CD4-positive, alpha-beta T cell (primary cell): ENCODE results near the gene FRMD4B. TPM values are rescaled to one million over a fixed set of nuclear protein-coding genes. Genes with fewer than 3 reads are reported as not detected.

Experiments
- ATAC-seq: fragments of 200-7000 bp; cut with Tn5 transposase; one replicate; pipeline ENCODE4 v1.10.0; 2022; ENCODE audit warnings: mild to moderate bottlenecking; ENCODE audit not compliant: poor library complexity
- CTCF ChIA-PET: fragments of 350-600 bp; sonication (Branson Sonifier 250); formaldehyde crosslinking; loops from one replicate; lab custom pipeline; 2021; ENCODE audit warnings: antibody characterized with exemption, inconsistent platforms; lab: Charles Lee
- POLR2A ChIA-PET: fragments of 350-600 bp; sonication (Branson Sonifier 250); formaldehyde crosslinking; loops from one replicate; lab custom pipeline; 2021; ENCODE audit warnings: antibody characterized with exemption, inconsistent platforms; lab: Charles Lee
- DNase-seq, 14 experiments: peaks; one replicate each; pipeline ENCODE4 v3.0.0-alpha.2; 2013 to 2020; ENCODE audit warnings: mixed read lengths in 2 of 14
- H3K27ac ChIP-seq, 2 donors: one replicate each; pipeline versions ENCODE4 v1.5.1 to v1.7.0; 2013; ENCODE audit warnings: low read length in 2 of 2, low read depth in 1 of 2, mild to moderate bottlenecking in 1 of 2
- H3K27me3 ChIP-seq, 2 experiments: 1 replicate in 1 of 2; 2 replicates in 1 of 2; pipeline versions ENCODE4 v1.6.1 to v1.7.0; 2013; ENCODE audit warnings: low read length in 2 of 2, control low read depth in 1 of 2, mild to moderate bottlenecking in 1 of 2, moderate library complexity in 1 of 2; ENCODE audit not compliant: insufficient read depth in 2 of 2, control insufficient read depth in 1 of 2
- H3K36me3 ChIP-seq: one replicate; pipeline ENCODE4 v1.6.1; 2013; ENCODE audit warnings: low read length, control low read depth; ENCODE audit not compliant: insufficient read depth
- H3K4me1 ChIP-seq: one replicate; pipeline ENCODE4 v1.6.1; 2013; ENCODE audit warnings: low read length, control low read depth; ENCODE audit not compliant: insufficient read depth
- H3K4me3 ChIP-seq: one replicate; pipeline ENCODE4 v1.5.1; 2013; ENCODE audit warnings: mild to moderate bottlenecking, low read length, moderate library complexity
- H3K9me3 ChIP-seq, 2 experiments: 1 replicate in 1 of 2; 2 replicates in 1 of 2; pipeline versions ENCODE4 v1.6.1 to v1.7.0; 2013; ENCODE audit warnings: low read length in 2 of 2, mild to moderate bottlenecking in 2 of 2, control low read depth in 1 of 2, moderate library complexity in 1 of 2; ENCODE audit not compliant: control insufficient read depth in 1 of 2, insufficient read depth in 1 of 2
- H3K27ac Mint-ChIP-seq: one replicate; pipeline ENCODE4 v1.8.0; 2020; ENCODE audit warnings: mixed read lengths
- H3K27me3 Mint-ChIP-seq: one replicate; pipeline ENCODE4 v1.8.0; 2021; ENCODE audit warnings: mixed read lengths
- H3K36me3 Mint-ChIP-seq: one replicate; pipeline ENCODE4 v1.8.0; 2021; ENCODE audit warnings: low read depth, mixed read lengths
- H3K4me1 Mint-ChIP-seq: one replicate; pipeline ENCODE4 v1.8.0; 2021; ENCODE audit warnings: low read depth, mixed read lengths
- H3K4me3 Mint-ChIP-seq: one replicate; pipeline ENCODE4 v1.8.0; 2020; ENCODE audit warnings: mild to moderate bottlenecking, mixed read lengths
- H3K9me3 Mint-ChIP-seq: one replicate; pipeline ENCODE4 v1.8.0; 2020; ENCODE audit warnings: mixed read lengths
- CTCF ChIP-seq: fragments of 200-600 bp; IDR thresholded peaks from one replicate; pipeline ENCODE4 v1.8.0; 2022; ENCODE audit warnings: antibody characterized with exemption, mild to moderate bottlenecking
- intact Hi-C, 2 experiments: fragments of 100-400 bp; cut with DNase I in 1 of 2; cut with micrococcal nuclease in 1 of 2; formaldehyde crosslinking; loops; one replicate each; pipeline versions ENCODE4 v1.15.1 to v1.9.0; 2023 to 2025; cut with DNase I, micrococcal nuclease
- total RNA-seq, 174 experiments: library from RNA in 2 of 174; stranded (reverse) in 2 of 174; gene quantifications; one replicate each; pipeline ENCODE4 v1.2.3 and lab custom pipeline; 2021 to 2026

The FRMD4B gene
- total RNA-seq, 2 experiments from 2014 or later, result 5.5 to 7.7 TPM

DNA sequence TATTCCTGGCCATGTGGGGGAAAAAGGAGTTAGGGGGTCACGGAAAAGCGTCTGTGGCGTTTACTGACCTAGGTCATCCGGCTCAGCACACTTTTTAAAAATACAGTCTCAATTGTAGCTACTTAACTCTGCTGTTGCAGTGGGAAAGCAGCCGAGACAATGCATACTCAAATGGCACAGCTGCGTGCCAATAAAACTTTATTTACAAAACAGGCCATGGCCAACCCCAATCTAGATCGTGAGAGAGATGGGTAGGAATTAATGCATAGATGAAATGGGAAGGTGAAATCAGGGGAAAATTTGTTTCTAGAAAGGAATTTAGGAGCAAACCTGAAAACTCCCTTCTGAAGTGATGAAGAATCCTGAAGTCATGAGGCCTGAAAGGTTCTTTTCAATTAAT, 22.0 kb upstream of the FRMD4B start:
- Mint-ChIP-seq H3K4me3 (no peak overlapping the region), H3K27me3 (no peaks in the 10 kb centered on the region), H3K36me3 (no peaks in the 10 kb centered on the region), H3K9me3 (no peaks in the 10 kb centered on the region), H3K27ac (no peak overlapping the region), H3K4me1 (peaks cover 5% of the 10 kb centered on the region)
- ChIA-PET CTCF (no interaction called here), POLR2A (no interaction called here)
- TF ChIP-seq CTCF, result no peak
- Histone ChIP-seq H3K4me3 (no peak overlapping the region), H3K27me3 (no peaks in the 10 kb centered on the region), H3K27ac (no peak overlapping the region), H3K9me3 (peaks cover 3 to 5% of the 10 kb centered on the region in 2 experiments), H3K36me3 (no peaks in the 10 kb centered on the region), H3K4me1 (peaks cover 4% of the 10 kb centered on the region)
- DNase-seq (no peak), ATAC-seq (no peak)
- intact Hi-C loops, result no loop called here

GRCh38 chr3:69406163-69406562, 20.3 kb upstream of the FRMD4B start:
- intact Hi-C loops, result no loop called here
- Histone ChIP-seq H3K9me3 (peaks cover 3 to 5% of the 10 kb centered on the region in 2 experiments), H3K27ac (no peak overlapping the region), H3K4me1 (peaks cover 4% of the 10 kb centered on the region), H3K4me3 (no peak overlapping the region), H3K27me3 (no peaks in the 10 kb centered on the region), H3K36me3 (no peaks in the 10 kb centered on the region)
- no peak for TF ChIP-seq CTCF
- peaks cover 5% of the 10 kb centered on the region for H3K4me1 Mint-ChIP-seq
- CTCF ChIA-PET, result no interaction called here
- no peaks in the 10 kb centered on the region for H3K27me3 Mint-ChIP-seq
- POLR2A ChIA-PET, result no interaction called here
- H3K4me3 Mint-ChIP-seq, result no peak overlapping the region
- no peaks in the 10 kb centered on the region for H3K36me3 Mint-ChIP-seq
- ATAC-seq (no peak), DNase-seq (no peak)
- no peaks in the 10 kb centered on the region for H3K9me3 Mint-ChIP-seq
- no peak overlapping the region for H3K27ac Mint-ChIP-seq

DNA sequence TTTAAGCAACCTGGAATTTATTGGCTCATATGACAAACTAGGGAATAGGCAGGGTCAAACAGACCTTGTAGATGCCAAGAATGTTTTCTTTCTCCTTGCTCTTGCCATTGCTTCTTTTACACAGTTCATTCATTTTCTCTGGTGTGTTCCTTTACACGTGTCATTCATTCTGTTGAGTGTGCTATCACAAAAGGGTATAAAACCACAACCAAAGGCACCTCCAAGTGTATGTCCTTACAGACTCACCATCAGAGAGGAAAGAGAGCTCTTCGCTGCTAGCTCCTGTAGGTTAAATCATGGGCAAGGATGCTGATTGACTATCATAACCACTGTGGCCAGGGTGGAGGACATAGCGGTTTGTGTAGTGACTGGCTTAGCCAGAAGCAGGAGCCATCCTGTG, 19.2 kb upstream of the FRMD4B start:
- no peak for ATAC-seq
- Mint-ChIP-seq H3K4me1 (peaks cover under 1% of the 10 kb centered on the region), H3K36me3 (no peaks in the 10 kb centered on the region), H3K4me3 (no peak overlapping the region), H3K9me3 (no peaks in the 10 kb centered on the region), H3K27ac (no peak overlapping the region), H3K27me3 (no peaks in the 10 kb centered on the region)
- TF ChIP-seq CTCF, result no peak
- POLR2A ChIA-PET, result no interaction called here
- DNase-seq, result no peak
- Histone ChIP-seq H3K9me3 (peaks cover 3 to 5% of the 10 kb centered on the region in 2 experiments), H3K27ac (no peak overlapping the region), H3K36me3 (no peaks in the 10 kb centered on the region), H3K27me3 (no peaks in the 10 kb centered on the region), H3K4me1 (peaks cover under 1% of the 10 kb centered on the region), H3K4me3 (no peak overlapping the region)
- intact Hi-C loops, result no loop called here
- CTCF ChIA-PET, result no interaction called here
